Astrocyte (in vitro differentiated cells and primary cell): ENCODE measurements around the gene BBS5. TPM values are rescaled to one million over a fixed set of nuclear protein-coding genes. Genes with fewer than 3 reads are reported as not detected.

Experiments
- DNase-seq: peaks from one replicate; pipeline ENCODE4 v3.0.0-alpha.2; 2010; ENCODE audit warnings: low read depth
- FAIRE-seq: peaks from 2 replicates; lab custom pipeline; 2011; peaks lifted over from hg19 to GRCh38; lab: Jason Lieb, UNC
- H2AFZ ChIP-seq: 2 replicates; pipeline ENCODE4 v1.6.0; 2012; ENCODE audit warnings: low read depth, low read length, inconsistent platforms
- H3K27ac ChIP-seq: 2 replicates; pipeline ENCODE4 v1.5.1; 2011; ENCODE audit warnings: low read depth, low read length, inconsistent platforms
- H3K27me3 ChIP-seq: 2 replicates; pipeline ENCODE4 v1.6.0; 2011; ENCODE audit warnings: low read length, inconsistent platforms; ENCODE audit not compliant: insufficient read depth
- H3K36me3 ChIP-seq: 2 replicates; pipeline ENCODE4 v1.5.1; 2011; ENCODE audit warnings: low read length, inconsistent platforms; ENCODE audit not compliant: insufficient read depth
- H3K4me1 ChIP-seq: 2 replicates; pipeline ENCODE4 v1.5.1; 2011; ENCODE audit warnings: low read length, inconsistent platforms; ENCODE audit not compliant: insufficient read depth
- H3K4me2 ChIP-seq: 2 replicates; pipeline ENCODE4 v1.6.0; 2012; ENCODE audit warnings: low read length, inconsistent platforms
- H3K4me3 ChIP-seq: 2 replicates; pipeline ENCODE4 v1.5.1; 2011; ENCODE audit warnings: low read depth, mild to moderate bottlenecking, low read length, inconsistent platforms; ENCODE audit not compliant: insufficient read depth
- H3K79me2 ChIP-seq: 2 replicates; pipeline ENCODE4 v1.6.0; 2012; ENCODE audit warnings: mild to moderate bottlenecking, low read length, inconsistent platforms; ENCODE audit not compliant: insufficient read depth
- H3K9ac ChIP-seq: 2 replicates; pipeline ENCODE4 v1.6.0; 2012; ENCODE audit warnings: mild to moderate bottlenecking, low read length, inconsistent platforms
- H3K9me3 ChIP-seq: 2 replicates; pipeline ENCODE4 v1.5.1; 2012; ENCODE audit warnings: low read depth, mild to moderate bottlenecking, low read length, inconsistent platforms; ENCODE audit not compliant: insufficient read depth
- H4K20me1 ChIP-seq: 2 replicates; pipeline ENCODE4 v1.6.0; 2012; ENCODE audit warnings: low read length, inconsistent platforms; ENCODE audit not compliant: insufficient read depth
- H3K27ac Mint-ChIP-seq: one replicate; pipeline ENCODE4 v1.8.0; 2021; ENCODE audit warnings: mild to moderate bottlenecking, mixed read lengths; ENCODE audit not compliant: unreplicated experiment
- H3K27me3 Mint-ChIP-seq: one replicate; pipeline ENCODE4 v1.8.0; 2021; ENCODE audit warnings: low read depth, mixed read lengths; ENCODE audit not compliant: unreplicated experiment
- H3K36me3 Mint-ChIP-seq: one replicate; pipeline ENCODE4 v1.8.0; 2021; ENCODE audit warnings: low read depth, mixed read lengths; ENCODE audit not compliant: unreplicated experiment
- H3K4me1 Mint-ChIP-seq: one replicate; pipeline ENCODE4 v1.8.0; 2021; ENCODE audit warnings: low read depth, mixed read lengths; ENCODE audit not compliant: unreplicated experiment
- H3K4me3 Mint-ChIP-seq: one replicate; pipeline ENCODE4 v1.8.0; 2021; ENCODE audit warnings: mild to moderate bottlenecking, moderate library complexity, mixed read lengths; ENCODE audit not compliant: unreplicated experiment
- H3K9me3 Mint-ChIP-seq: one replicate; pipeline ENCODE4 v1.8.0; 2021; ENCODE audit warnings: mild to moderate bottlenecking, mixed read lengths; ENCODE audit not compliant: unreplicated experiment
- EZH2 ChIP-seq: IDR thresholded peaks from 2 replicates; pipeline ENCODE4 v1.6.1; 2012; ENCODE audit warnings: mild to moderate bottlenecking, low read length, inconsistent platforms; ENCODE audit not compliant: insufficient read depth
- total RNA-seq: library from RNA; stranded (reverse); gene quantifications from 2 replicates; pipeline ENCODE4 v1.2.1, GENCODE V29; 2021
- TF ChIP-seq, protein P1 (sequence below): IDR thresholded peaks from 2 replicates; pipeline ENCODE4 v1.5.1; 2011; ENCODE audit warnings: low read depth, mild to moderate bottlenecking, inconsistent platforms, low read length, moderate library complexity; ENCODE audit not compliant: insufficient read depth

BBS5 gene
- total RNA-seq, 1 donor from 2014 or later: 3.9 TPM

DNA sequence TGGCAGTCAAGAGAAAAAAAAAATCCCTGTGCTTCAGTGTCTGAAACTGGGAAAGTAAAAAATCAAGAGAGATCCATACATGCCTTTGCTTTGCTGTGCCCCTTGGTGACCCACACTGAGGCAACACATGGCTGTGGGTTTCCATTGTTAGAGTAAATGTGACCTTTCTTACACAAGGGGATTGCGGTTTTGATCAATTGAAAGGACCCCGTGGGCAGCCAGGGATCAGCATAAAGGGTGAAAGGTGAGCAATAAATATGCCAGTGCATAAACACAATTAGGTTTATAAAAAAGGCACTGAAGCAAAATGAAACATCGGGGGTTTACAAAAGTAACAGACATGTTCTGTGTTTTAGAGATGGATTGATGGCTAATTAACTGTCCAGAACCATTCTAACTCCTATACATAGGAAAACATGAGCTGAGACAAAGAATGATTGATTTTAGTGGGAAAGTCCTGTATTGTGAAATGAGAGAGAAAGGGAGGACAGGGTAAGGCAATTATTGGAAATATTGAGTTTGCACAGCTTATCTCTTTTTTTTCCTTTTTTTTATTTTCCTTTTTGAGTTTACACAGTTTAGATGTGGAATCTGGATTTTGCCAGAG lies 40.7 kb upstream of the BBS5 start:
- Mint-ChIP-seq H3K27ac (no peak overlapping the region), H3K27me3 (no peaks in the 10 kb centered on the region), H3K4me1 (no peaks in the 10 kb centered on the region), H3K4me3 (no peak overlapping the region), H3K36me3 (no peaks in the 10 kb centered on the region), H3K9me3 (no peaks in the 10 kb centered on the region)
- TF ChIP-seq, protein P1, sequence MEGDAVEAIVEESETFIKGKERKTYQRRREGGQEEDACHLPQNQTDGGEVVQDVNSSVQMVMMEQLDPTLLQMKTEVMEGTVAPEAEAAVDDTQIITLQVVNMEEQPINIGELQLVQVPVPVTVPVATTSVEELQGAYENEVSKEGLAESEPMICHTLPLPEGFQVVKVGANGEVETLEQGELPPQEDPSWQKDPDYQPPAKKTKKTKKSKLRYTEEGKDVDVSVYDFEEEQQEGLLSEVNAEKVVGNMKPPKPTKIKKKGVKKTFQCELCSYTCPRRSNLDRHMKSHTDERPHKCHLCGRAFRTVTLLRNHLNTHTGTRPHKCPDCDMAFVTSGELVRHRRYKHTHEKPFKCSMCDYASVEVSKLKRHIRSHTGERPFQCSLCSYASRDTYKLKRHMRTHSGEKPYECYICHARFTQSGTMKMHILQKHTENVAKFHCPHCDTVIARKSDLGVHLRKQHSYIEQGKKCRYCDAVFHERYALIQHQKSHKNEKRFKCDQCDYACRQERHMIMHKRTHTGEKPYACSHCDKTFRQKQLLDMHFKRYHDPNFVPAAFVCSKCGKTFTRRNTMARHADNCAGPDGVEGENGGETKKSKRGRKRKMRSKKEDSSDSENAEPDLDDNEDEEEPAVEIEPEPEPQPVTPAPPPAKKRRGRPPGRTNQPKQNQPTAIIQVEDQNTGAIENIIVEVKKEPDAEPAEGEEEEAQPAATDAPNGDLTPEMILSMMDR: no peak
- TF ChIP-seq EZH2: no peak
- DNase-seq (no peak), FAIRE-seq (no peak)
- no peak overlapping the region for H3K27ac ChIP-seq
- H3K4me3 ChIP-seq: no peak overlapping the region
- no peaks in the 10 kb centered on the region for H3K4me1 ChIP-seq
- peaks cover 5% of the 10 kb centered on the region for H3K27me3 ChIP-seq
- no peaks in the 10 kb centered on the region for H3K9me3 ChIP-seq
- H3K79me2 ChIP-seq: no peaks in the 10 kb centered on the region
- no peak overlapping the region for H3K4me2 ChIP-seq
- H4K20me1 ChIP-seq: no peaks in the 10 kb centered on the region
- no peak overlapping the region for H2AFZ ChIP-seq
- no peak overlapping the region for H3K9ac ChIP-seq
- no peaks in the 10 kb centered on the region for H3K36me3 ChIP-seq

DNA sequence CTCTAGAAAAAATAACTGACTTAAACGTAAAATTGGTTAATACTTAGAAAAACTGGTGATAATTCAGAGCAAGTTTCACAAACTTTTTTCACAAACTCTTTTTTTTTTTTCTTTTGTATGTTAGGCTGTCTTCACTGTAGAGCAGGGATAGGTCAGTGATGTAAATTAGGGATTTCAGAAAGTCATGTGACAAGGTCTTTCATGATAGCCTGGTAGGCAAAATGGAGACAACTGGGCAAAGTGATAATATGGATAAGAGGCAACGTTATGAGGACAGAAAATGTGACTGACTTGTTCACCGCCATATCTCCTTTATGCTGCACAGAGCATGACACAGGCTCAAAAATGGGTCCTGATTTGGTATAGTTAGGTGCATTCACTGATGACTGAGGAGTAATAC lies 39.4 kb upstream of the BBS5 start:
- Histone ChIP-seq H3K4me3 (no peak overlapping the region), H3K36me3 (no peaks in the 10 kb centered on the region), H3K4me2 (no peak overlapping the region), H3K79me2 (no peaks in the 10 kb centered on the region), H3K4me1 (no peaks in the 10 kb centered on the region), H3K9ac (no peak overlapping the region), H3K27me3 (peaks cover 5% of the 10 kb centered on the region), H3K27ac (no peak overlapping the region), H4K20me1 (no peaks in the 10 kb centered on the region), H2AFZ (no peak overlapping the region), H3K9me3 (no peaks in the 10 kb centered on the region)
- Mint-ChIP-seq H3K36me3 (no peaks in the 10 kb centered on the region), H3K9me3 (peaks cover 2% of the 10 kb centered on the region), H3K4me3 (no peak overlapping the region), H3K27ac (no peak overlapping the region), H3K27me3 (no peaks in the 10 kb centered on the region), H3K4me1 (no peaks in the 10 kb centered on the region)
- TF ChIP-seq, protein P1: no peak
- TF ChIP-seq EZH2: no peak
- no peak for FAIRE-seq
- no peak for DNase-seq

DNA sequence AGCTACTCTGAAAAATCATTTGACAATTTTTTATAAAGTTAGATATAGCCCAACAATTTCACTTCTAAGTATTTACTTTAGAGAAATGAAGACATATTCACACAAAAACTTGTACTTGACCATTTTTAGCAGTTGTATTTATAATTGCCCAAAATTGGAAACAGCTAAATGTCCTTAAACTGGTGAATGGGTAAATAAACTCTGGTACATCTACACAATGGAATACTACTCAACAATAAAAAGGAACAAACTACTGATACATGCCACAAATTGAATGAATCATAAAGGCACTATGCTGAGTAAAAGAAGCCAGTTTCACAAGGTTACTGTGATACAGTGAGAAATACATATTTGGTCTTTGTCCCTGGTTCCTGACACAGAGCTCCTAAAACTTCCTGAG lies 32.8 kb upstream of the BBS5 start:
- no peak for FAIRE-seq

More for the DNA sequence above, 32.8 kb upstream of the BBS5 start:
- Histone ChIP-seq H3K9ac (no peak overlapping the region), H3K4me3 (no peak overlapping the region), H3K79me2 (no peaks in the 10 kb centered on the region), H3K27ac (no peak overlapping the region), H3K27me3 (no peaks in the 10 kb centered on the region), H3K9me3 (no peaks in the 10 kb centered on the region), H3K4me2 (no peak overlapping the region), H4K20me1 (no peaks in the 10 kb centered on the region), H2AFZ (no peak overlapping the region), H3K36me3 (no peaks in the 10 kb centered on the region), H3K4me1 (no peaks in the 10 kb centered on the region)
- no peak overlapping the region for H3K27ac Mint-ChIP-seq
- no peaks in the 10 kb centered on the region for H3K27me3 Mint-ChIP-seq
- peaks cover 2% of the 10 kb centered on the region for H3K9me3 Mint-ChIP-seq
- TF ChIP-seq, protein P1: no peak
- no peak for TF ChIP-seq EZH2
- no peaks in the 10 kb centered on the region for H3K36me3 Mint-ChIP-seq
- H3K4me3 Mint-ChIP-seq: no peak overlapping the region
- no peaks in the 10 kb centered on the region for H3K4me1 Mint-ChIP-seq
- DNase-seq: no peak
